ENCODE data around the gene AKR1C8. TPM values are rescaled to one million over a fixed set of nuclear protein-coding genes. Genes with fewer than 3 reads are reported as not detected.
"Not testable (repeated sequence)": the region's sequence is repeated elsewhere in the genome, so short reads cannot be mapped to it uniquely, and the experiment has no call there.

The AKR1C8 gene
- total RNA-seq (under 1 TPM in 1 of 2 donors, not detected in 1; 0.26 TPM), polyA plus RNA-seq (ENCODE audit: insufficient read length in 6 of 6) (not detected)
- long read RNA-seq, donor 1 = 0 reads
- long read RNA-seq, donor 2 = 0 reads
- long read RNA-seq, donor 3 = 0 reads
- long read RNA-seq, donor 4 = 0 reads
- long read RNA-seq, donor 5 = 0 reads
- long read RNA-seq, donor 6 = 0 reads
- long read RNA-seq, donor 7 = 0 reads
- long read RNA-seq, donor 8 = 0 reads
- long read RNA-seq, donor 9 = 0 reads
- long read RNA-seq, donor 10 = 0 reads
- long read RNA-seq, donor 11 = 0 reads
- long read RNA-seq, donor 12 = 0 reads

DNA sequence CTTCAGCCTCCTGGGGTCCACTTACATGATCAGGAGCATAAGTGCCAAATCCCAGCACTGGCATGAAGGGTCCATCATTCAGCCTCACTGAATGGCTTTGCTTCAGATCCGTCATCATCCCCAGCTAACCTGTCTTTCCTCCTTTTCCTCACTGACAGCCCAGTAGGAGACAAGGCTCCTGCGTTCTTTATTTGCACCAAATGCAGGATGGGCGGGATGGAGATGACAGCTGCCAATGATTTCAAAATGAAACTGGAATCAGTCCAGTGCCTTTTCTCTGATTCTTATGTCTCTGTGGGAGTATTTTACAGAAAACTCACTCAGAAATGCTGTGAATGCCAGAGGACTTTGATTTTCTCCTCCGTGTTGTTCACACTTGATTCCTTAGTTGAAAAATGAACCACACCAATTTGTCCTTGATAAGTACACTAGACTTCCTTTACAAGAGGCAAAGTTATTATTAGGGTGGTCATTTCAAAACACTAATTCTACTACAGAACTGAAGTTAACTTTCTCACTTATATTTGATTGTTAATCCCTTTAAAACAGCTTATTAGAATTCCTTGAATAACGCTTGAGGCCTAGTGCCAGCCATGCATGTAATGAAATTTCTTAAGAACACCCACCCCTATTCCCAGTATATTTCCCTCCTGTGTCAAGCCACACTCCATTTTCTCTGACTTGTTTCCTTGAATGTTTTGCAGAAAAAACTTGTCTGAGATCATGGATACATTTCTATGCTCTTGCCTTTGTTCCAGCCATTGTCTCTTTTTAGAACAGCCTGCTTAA lies at the start of gene AKR1C8:
Gene AKR1C8 (minus strand): TSS at position 164 of the 789 bp plus-strand sequence. CDS start 46 bp downstream, at position 118.
- H3K27me3 ChIP-seq = no peaks in the 10 kb centered on the region
- intact Hi-C loops (cut with DNase I) = no loop called here
- H3K27ac ChIP-seq = no peak within 1 kb of the TSS
- ATAC-seq (no peak), DNase-seq (no peak)
- H3K9me3 ChIP-seq = peaks cover 0 to 5% of the 10 kb centered on the region in 2 donors
- no peaks in the 10 kb centered on the region for H3K36me3 ChIP-seq
- TF ChIP-seq, protein P1, sequence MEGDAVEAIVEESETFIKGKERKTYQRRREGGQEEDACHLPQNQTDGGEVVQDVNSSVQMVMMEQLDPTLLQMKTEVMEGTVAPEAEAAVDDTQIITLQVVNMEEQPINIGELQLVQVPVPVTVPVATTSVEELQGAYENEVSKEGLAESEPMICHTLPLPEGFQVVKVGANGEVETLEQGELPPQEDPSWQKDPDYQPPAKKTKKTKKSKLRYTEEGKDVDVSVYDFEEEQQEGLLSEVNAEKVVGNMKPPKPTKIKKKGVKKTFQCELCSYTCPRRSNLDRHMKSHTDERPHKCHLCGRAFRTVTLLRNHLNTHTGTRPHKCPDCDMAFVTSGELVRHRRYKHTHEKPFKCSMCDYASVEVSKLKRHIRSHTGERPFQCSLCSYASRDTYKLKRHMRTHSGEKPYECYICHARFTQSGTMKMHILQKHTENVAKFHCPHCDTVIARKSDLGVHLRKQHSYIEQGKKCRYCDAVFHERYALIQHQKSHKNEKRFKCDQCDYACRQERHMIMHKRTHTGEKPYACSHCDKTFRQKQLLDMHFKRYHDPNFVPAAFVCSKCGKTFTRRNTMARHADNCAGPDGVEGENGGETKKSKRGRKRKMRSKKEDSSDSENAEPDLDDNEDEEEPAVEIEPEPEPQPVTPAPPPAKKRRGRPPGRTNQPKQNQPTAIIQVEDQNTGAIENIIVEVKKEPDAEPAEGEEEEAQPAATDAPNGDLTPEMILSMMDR (IDR thresholded peaks at IDR 0.05) = no peak
- no peak within 1 kb of the TSS for H3K4me3 ChIP-seq
- H3K4me1 ChIP-seq = no peaks in the 10 kb centered on the region

DNA sequence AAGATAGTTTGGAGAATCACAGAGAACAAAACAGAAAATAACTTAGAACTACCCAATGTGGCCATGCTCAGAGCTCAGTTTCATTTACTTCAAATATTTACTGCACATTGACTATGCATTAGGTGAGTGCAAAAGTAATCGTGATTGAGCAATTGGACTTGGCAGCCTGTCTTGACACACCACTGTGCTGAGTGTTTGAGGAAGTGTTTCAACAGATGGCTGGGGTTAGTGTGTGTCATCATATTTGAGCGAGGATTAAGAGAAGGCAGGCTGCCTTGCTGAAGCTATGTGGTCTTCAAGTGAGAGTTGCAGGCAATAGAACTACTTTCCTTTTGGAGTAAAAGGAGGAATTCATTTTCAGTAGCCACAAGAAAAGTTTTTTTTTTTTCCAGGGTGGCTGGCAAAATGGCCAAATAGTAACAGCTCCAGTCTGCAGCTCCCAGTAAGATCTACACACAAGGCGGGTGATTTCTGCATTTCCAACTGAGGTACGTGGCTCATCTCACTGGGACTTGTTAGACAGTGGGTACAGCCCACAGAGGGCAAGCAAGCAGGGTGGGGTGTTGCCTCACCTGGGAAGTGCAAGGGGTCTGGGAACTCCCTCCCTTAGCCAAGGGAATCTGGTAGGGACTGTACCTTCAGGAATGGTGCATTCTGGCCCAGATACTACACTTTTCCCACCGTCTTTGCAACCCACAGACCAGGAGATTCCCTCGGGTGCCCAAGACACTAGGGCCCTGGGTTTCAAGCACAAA lies 49.3 kb upstream of the AKR1C8 start:
- DNase-seq (peak in 3 of 4 donors; percentile 16 to 63 (median 61)), ATAC-seq (peak; percentile 98)
- intact Hi-C loops (cut with DNase I) = no loop called here

DNA sequence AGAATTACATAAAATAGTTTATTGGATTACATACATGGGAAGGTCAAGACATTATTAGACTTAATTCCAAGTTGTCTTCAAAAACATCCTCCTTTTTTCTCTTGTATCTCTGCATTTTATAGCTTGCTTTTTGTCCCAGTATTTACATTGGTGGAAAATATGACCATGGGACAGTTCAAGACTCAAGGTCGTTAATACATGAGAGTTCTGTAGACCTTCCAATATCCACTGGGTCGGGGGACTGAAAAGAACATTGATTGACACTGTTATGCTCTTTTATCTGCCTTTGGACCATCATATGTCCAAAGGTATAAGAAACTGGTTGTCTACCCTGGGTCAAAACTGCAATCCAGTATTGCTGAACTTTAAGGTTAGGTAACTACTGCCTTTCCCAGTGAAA lies 48.4 kb upstream of the AKR1C8 start:
- H3K27ac ChIP-seq = no peak overlapping the region
- intact Hi-C loops (cut with DNase I) = no loop called here
- no peak for ATAC-seq

More for the DNA sequence above, 49.3 kb upstream of the AKR1C8 start:
- TF ChIP-seq, protein P1 (IDR thresholded peaks at IDR 0.05) = no peak
- Histone ChIP-seq H3K4me3 (no peak overlapping the region), H3K9me3 (peaks cover 0 to 4% of the 10 kb centered on the region in 2 donors), H3K27me3 (no peaks in the 10 kb centered on the region), H3K4me1 (peaks cover 4 to 20% of the 10 kb centered on the region in 2 donors), H3K27ac (peak overlapping the region in 1 of 2 donors; percentile 72), H3K36me3 (no peaks in the 10 kb centered on the region)

DNA sequence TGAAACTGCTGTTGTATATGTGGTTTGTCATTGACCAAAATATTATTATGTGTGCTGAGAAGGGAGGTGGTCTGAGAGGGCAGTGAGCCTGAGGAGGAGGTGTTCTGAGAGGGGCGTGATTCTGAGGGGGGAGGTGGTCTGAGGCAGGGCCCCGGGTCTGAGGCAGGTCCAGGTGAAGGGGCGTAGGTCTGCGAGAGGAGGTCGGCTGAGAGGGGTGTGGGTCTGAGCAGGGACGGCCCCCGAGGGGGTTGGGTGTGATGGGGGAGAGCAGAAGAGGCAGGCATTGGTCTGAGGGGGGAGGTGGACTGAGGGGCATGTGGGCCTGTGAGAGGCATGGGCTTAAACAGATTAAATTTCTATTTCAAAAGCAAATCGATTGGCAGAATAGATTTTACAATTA lies 44.1 kb upstream of the AKR1C8 start:
- TF ChIP-seq, protein P1 (IDR thresholded peaks at IDR 0.05) = no peak
- peaks cover 3 to 5% of the 10 kb centered on the region in 2 donors for H3K4me1 ChIP-seq
- DNase-seq (peak in 1 of 4 donors; percentile 61), ATAC-seq (no peak)
- intact Hi-C loops (cut with DNase I) = no loop called here
- no peak overlapping the region for H3K27ac ChIP-seq
- H3K36me3 ChIP-seq = no peaks in the 10 kb centered on the region
- no peak overlapping the region for H3K4me3 ChIP-seq
- no peaks in the 10 kb centered on the region for H3K27me3 ChIP-seq
- H3K9me3 ChIP-seq = no peaks in the 10 kb centered on the region

More for the DNA sequence above, 48.4 kb upstream of the AKR1C8 start:
- no peak for DNase-seq
- no peaks in the 10 kb centered on the region for H3K27me3 ChIP-seq
- H3K4me1 ChIP-seq = peaks cover 4 to 20% of the 10 kb centered on the region in 2 donors
- H3K36me3 ChIP-seq = no peaks in the 10 kb centered on the region
- H3K4me3 ChIP-seq = no peak overlapping the region
- peaks cover 0 to 4% of the 10 kb centered on the region in 2 donors for H3K9me3 ChIP-seq
- TF ChIP-seq, protein P1 (IDR thresholded peaks at IDR 0.05) = no peak

DNA sequence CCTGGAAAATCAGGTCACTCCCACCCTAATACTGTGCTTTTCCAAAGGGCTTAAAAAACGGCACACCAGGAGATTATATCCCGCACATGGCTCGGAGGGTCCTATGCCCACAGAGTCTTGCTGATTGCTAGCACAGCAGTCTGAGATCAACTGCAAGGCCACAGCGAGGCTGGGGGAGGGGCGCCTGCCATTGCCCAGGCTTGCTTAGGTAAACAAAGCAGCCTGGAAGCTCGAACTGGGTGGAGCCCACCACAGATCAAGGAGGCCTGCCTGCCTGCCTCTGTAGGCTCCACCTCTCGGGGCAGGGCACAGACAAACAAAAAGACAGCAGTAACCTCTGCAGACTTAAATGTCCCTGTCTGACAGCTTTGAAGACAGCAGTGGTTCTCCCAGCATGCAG lies 38.0 kb upstream of the AKR1C8 start:
- H3K36me3 ChIP-seq; intact Hi-C loops (cut with DNase I); H3K27me3 ChIP-seq; H3K4me1 ChIP-seq; H3K4me3 ChIP-seq; H3K27ac ChIP-seq; H3K9me3 ChIP-seq; ATAC-seq: not testable (repeated sequence)
- peak in 1 of 4 donors; percentile 49 for DNase-seq

All from left lung (tissue), 14 donors.